ENCODE results near the gene SV2A.

DNA sequence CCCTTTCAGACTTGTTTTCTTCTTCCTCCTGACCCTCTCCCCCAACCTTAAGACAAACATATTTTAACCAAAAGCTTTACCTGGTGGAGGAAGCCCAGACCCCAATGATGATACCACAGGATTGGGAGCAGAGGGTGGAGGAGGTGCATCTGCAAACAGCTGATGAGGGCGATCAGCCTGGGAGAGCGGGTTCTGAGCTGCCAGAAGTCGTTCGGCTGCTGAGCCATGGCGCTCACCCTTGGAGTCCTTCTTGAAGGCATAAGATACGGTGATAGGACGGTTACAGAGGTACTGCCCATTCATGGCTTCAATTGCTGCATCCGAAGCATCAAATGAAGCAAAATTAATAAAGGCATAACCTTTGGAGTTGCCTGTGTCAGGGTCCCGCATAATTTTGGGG is 8.7 kb upstream of the SV2A start:
- no peak for TF ChIP-seq SETDB1 (IDR thresholded peaks at IDR 0.05; ENCODE audit: insufficient read length, low read length)
- TF ChIP-seq, protein P1, sequence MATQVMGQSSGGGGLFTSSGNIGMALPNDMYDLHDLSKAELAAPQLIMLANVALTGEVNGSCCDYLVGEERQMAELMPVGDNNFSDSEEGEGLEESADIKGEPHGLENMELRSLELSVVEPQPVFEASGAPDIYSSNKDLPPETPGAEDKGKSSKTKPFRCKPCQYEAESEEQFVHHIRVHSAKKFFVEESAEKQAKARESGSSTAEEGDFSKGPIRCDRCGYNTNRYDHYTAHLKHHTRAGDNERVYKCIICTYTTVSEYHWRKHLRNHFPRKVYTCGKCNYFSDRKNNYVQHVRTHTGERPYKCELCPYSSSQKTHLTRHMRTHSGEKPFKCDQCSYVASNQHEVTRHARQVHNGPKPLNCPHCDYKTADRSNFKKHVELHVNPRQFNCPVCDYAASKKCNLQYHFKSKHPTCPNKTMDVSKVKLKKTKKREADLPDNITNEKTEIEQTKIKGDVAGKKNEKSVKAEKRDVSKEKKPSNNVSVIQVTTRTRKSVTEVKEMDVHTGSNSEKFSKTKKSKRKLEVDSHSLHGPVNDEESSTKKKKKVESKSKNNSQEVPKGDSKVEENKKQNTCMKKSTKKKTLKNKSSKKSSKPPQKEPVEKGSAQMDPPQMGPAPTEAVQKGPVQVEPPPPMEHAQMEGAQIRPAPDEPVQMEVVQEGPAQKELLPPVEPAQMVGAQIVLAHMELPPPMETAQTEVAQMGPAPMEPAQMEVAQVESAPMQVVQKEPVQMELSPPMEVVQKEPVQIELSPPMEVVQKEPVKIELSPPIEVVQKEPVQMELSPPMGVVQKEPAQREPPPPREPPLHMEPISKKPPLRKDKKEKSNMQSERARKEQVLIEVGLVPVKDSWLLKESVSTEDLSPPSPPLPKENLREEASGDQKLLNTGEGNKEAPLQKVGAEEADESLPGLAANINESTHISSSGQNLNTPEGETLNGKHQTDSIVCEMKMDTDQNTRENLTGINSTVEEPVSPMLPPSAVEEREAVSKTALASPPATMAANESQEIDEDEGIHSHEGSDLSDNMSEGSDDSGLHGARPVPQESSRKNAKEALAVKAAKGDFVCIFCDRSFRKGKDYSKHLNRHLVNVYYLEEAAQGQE (tag by site-specific recombination; IDR thresholded peaks at IDR 0.05) = no peak
- no peak for TF ChIP-seq PRDM1 (tag by site-specific recombination; IDR thresholded peaks at IDR 0.05)
- TF ChIP-seq, protein P2, sequence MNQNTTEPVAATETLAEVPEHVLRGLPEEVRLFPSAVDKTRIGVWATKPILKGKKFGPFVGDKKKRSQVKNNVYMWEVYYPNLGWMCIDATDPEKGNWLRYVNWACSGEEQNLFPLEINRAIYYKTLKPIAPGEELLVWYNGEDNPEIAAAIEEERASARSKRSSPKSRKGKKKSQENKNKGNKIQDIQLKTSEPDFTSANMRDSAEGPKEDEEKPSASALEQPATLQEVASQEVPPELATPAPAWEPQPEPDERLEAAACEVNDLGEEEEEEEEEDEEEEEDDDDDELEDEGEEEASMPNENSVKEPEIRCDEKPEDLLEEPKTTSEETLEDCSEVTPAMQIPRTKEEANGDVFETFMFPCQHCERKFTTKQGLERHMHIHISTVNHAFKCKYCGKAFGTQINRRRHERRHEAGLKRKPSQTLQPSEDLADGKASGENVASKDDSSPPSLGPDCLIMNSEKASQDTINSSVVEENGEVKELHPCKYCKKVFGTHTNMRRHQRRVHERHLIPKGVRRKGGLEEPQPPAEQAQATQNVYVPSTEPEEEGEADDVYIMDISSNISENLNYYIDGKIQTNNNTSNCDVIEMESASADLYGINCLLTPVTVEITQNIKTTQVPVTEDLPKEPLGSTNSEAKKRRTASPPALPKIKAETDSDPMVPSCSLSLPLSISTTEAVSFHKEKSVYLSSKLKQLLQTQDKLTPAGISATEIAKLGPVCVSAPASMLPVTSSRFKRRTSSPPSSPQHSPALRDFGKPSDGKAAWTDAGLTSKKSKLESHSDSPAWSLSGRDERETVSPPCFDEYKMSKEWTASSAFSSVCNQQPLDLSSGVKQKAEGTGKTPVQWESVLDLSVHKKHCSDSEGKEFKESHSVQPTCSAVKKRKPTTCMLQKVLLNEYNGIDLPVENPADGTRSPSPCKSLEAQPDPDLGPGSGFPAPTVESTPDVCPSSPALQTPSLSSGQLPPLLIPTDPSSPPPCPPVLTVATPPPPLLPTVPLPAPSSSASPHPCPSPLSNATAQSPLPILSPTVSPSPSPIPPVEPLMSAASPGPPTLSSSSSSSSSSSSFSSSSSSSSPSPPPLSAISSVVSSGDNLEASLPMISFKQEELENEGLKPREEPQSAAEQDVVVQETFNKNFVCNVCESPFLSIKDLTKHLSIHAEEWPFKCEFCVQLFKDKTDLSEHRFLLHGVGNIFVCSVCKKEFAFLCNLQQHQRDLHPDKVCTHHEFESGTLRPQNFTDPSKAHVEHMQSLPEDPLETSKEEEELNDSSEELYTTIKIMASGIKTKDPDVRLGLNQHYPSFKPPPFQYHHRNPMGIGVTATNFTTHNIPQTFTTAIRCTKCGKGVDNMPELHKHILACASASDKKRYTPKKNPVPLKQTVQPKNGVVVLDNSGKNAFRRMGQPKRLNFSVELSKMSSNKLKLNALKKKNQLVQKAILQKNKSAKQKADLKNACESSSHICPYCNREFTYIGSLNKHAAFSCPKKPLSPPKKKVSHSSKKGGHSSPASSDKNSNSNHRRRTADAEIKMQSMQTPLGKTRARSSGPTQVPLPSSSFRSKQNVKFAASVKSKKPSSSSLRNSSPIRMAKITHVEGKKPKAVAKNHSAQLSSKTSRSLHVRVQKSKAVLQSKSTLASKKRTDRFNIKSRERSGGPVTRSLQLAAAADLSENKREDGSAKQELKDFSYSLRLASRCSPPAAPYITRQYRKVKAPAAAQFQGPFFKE (tag by site-specific recombination; IDR thresholded peaks at IDR 0.05; ENCODE audit: borderline replicate concordance) = no peak
- TF ChIP-seq ZNF366 (tag by site-specific recombination; conservative IDR thresholded peaks at IDR 0.05) = no peak
- no peak for TF ChIP-seq ZSCAN4 (tag by site-specific recombination; IDR thresholded peaks at IDR 0.05)
- no peak for TF ChIP-seq ZNF114 (tag by site-specific recombination; IDR thresholded peaks at IDR 0.05)
- TF ChIP-seq, protein P3, sequence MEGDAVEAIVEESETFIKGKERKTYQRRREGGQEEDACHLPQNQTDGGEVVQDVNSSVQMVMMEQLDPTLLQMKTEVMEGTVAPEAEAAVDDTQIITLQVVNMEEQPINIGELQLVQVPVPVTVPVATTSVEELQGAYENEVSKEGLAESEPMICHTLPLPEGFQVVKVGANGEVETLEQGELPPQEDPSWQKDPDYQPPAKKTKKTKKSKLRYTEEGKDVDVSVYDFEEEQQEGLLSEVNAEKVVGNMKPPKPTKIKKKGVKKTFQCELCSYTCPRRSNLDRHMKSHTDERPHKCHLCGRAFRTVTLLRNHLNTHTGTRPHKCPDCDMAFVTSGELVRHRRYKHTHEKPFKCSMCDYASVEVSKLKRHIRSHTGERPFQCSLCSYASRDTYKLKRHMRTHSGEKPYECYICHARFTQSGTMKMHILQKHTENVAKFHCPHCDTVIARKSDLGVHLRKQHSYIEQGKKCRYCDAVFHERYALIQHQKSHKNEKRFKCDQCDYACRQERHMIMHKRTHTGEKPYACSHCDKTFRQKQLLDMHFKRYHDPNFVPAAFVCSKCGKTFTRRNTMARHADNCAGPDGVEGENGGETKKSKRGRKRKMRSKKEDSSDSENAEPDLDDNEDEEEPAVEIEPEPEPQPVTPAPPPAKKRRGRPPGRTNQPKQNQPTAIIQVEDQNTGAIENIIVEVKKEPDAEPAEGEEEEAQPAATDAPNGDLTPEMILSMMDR (tag by site-specific recombination; IDR thresholded peaks at IDR 0.05) = no peak
- no peak for TF ChIP-seq ZNF501 (tag by site-specific recombination; IDR thresholded peaks at IDR 0.05)
- no peak for TF ChIP-seq ZNF146 (tag by site-specific recombination; IDR thresholded peaks at IDR 0.05)
- TF ChIP-seq ZNF416 (tag by site-specific recombination; IDR thresholded peaks at IDR 0.05) = no peak
- no peak for TF ChIP-seq HOXA7 (CRISPR knock-in tag; IDR thresholded peaks at IDR 0.05; ENCODE audit: borderline replicate concordance)
